ENCODE measurements around the gene RFC2. TPM values are rescaled to one million over a fixed set of nuclear protein-coding genes. Genes with fewer than 3 reads are reported as not detected.
A peak's percentile ranks its signal among the peaks of the same experiment; 100 is the strongest.

Gene RFC2
- total RNA-seq, 2 experiments from 2014 or later = 80.8 to 81.1 TPM

DNA sequence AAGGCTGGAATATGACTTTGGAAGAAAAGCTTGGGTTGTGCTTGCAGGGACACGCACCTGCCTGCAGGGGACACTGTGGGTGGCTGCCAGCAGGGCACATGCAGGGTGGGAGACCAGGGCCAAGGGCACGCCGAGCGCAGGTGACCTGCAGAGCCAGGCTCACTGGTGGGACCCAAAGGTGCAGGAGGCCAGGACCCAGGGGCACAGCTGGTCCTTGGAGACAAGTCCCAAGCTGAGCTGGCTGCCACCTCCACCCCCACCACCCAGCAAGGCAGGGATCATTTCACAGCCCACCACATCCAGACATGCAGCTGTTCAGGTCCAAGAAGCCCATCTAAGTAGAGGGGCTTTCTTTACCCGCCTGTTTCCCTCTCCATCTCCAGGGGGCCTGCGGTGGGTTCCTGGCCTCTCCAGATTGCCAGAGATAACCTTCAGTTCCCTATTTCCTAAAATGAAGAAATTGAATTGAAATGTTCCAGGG is 21.2 kb upstream of the RFC2 start:
- Mint-ChIP-seq H3K4me3 (no peak overlapping the region), H3K27me3 (peaks cover 7% of the 10 kb centered on the region), H3K27ac (no peak overlapping the region), H3K36me3 (no peaks in the 10 kb centered on the region), H3K9me3 (no peaks in the 10 kb centered on the region), H3K4me1 (ENCODE audit: low read depth) (peaks cover 18% of the 10 kb centered on the region)
- ChIA-PET CTCF (interaction anchor here (0.6 to 2.2 kb wide), 9 partner anchors 9 to 1520 kb away, joined by 3 to 22 read pairs (median 3); no protein-coding TSS in a partner anchor), POLR2A (no interaction called here)
- intact Hi-C loops (cut with micrococcal nuclease) = no loop called here
- no peak for DNase-seq

DNA sequence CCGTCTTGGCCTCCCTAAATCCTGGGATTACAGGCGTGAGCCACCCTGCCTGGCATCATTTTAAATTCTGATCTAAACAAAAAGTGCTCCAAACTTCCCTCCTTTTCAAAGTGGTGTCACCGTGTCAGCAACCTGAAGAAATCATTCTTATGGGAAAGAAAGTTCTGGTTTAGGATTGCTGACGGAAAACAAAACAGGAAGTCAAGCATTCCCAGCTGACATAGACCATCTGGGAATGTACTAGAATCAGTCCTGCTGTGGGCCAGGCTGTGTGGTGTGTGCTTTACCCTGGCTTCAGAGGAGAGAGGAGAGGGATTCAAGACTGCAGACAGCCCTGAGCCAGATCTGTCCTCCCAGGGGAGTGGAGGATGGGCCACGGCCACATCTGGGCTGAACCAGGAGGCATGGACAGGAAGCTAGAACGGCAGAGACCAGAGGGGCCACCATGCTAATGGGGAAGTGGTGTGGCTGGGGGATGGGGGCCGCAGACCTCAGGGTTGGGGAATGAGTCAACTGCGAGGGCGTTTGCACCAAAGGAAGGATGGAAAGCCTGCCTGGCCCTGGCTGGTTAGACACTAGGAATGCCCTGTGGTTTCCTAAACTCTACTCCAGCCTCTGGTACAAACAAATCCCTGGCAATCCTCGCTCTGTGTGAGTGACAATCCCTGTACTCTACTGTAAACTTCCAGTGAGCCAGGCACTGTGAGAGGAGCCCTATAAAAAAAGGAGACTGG is 18.3 kb upstream of the RFC2 start:
- H3K27me3 Mint-ChIP-seq = peaks cover 7% of the 10 kb centered on the region
- no peak overlapping the region for H3K4me3 Mint-ChIP-seq
- peaks cover 10% of the 10 kb centered on the region for H3K4me1 Mint-ChIP-seq (ENCODE audit: low read depth)
- no peaks in the 10 kb centered on the region for H3K9me3 Mint-ChIP-seq
- ChIA-PET POLR2A (no interaction called here), CTCF (no interaction called here)
- H3K36me3 Mint-ChIP-seq = no peaks in the 10 kb centered on the region
- intact Hi-C loops (cut with micrococcal nuclease) = no loop called here
- DNase-seq = peak; percentile 54
- H3K27ac Mint-ChIP-seq = no peak overlapping the region

DNA sequence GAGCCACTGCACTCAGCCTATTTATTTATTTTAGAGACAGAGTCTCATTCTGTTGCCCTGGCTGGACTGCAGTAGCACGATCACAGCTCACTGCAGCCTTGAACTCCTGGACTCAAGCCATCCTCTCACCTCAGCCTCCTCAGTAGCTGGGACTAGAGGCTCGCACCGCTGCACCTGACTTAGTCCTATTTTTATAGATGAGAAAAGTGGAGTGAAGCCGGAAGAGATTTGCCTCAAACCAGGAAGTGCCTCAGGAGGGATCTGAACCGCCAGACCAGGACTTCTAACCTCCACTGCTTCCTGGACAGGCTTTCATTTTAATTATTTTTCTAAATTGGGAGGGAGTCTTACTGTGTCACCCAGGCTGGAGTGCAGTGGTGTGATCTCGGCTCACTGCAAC is 17.5 kb upstream of the RFC2 start:
- Mint-ChIP-seq H3K9me3 (no peaks in the 10 kb centered on the region), H3K27me3 (peaks cover 7% of the 10 kb centered on the region), H3K4me1 (ENCODE audit: low read depth) (peaks cover 10% of the 10 kb centered on the region), H3K27ac (no peak overlapping the region), H3K36me3 (no peaks in the 10 kb centered on the region), H3K4me3 (no peak overlapping the region)
- intact Hi-C loops (cut with micrococcal nuclease) = loop anchor here (2.0 kb wide), 1 partner anchor 17 kb away; the partner anchor contains the start of gene RFC2
- ChIA-PET CTCF (no interaction called here), POLR2A (no interaction called here)
- DNase-seq = no peak

DNA sequence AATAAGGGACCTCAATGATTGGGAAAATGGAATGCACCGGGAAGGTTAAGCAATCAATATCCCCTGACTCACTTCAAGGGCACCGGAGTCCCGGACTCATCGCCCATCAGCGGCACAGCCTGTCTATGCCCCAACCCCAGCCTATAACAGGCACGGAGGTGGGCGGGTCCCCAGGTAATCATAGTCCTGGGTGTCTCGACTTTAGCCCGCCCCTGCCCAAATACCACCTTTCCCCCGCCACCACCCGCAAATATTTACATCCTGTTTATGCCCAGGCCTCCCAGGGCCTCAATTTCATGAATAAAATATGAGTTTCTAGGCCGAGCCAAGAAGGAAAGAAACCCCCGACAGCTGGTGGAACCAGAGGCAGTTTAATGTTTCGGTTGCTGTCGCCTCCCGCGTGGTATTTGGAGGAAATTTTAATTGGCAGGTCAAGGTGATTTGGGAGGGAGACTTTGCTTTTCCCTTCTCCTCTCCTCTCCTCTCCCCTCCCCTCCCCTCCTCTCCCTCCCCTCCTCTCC is 15.6 kb upstream of the RFC2 start:
- H3K9me3 Mint-ChIP-seq = no peaks in the 10 kb centered on the region
- H3K27me3 Mint-ChIP-seq = peaks cover 7% of the 10 kb centered on the region
- H3K4me3 Mint-ChIP-seq = peak overlapping the region; percentile 74
- intact Hi-C loops (cut with micrococcal nuclease) = loop anchor here (1.0 to 2.0 kb wide), 2 partner anchors 15 to 18 kb away; partner anchors contain the start of gene RFC2
- peak; percentile 71 for DNase-seq
- ChIA-PET POLR2A (interaction anchor here (1.0 kb wide), 1 partner anchor 19 kb away, joined by 3 read pairs; no protein-coding TSS in a partner anchor), CTCF (interaction anchor here (1.3 kb wide), 1 partner anchor 64 kb away, joined by 4 read pairs; no protein-coding TSS in a partner anchor)
- H3K36me3 Mint-ChIP-seq = no peaks in the 10 kb centered on the region
- H3K4me1 Mint-ChIP-seq (ENCODE audit: low read depth) = peaks cover 10% of the 10 kb centered on the region
- H3K27ac Mint-ChIP-seq = no peak overlapping the region

DNA sequence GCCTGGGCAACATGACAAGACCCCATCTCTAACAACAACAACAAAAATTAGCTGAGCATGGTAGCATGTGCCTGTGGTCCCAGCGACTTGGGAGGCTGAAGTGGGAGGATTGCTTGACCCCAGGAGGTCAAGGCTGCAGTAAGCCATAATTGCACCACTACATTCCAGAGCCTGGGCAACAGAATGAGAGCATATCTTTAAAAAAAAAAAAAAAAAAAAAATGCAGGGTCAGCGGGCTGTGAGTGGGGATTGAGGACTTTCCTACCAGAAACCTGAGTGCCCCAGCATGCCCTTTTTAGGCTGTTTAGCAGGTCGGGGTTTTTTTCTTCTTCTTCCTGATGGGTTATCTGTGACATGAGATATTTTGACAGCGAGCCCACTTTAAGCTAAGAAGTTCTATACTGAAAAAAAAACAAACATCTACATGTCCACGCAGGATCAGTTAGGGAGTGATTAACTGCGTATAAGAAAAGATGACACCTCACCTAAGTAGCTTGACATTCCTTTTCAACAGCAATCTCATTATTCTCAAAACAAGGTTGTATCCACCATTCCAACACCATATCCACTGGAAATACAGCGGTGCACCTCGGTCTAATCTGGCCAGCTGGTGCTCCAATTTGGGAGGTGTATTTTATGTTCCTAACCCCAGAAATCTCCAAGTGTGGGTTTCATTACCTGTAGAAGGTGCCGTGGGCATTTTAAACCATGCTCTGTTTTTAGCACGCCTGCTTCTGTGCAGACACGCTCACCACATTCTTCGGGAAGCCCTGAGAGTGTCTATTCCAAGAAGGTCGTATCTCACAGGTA is 13.8 kb upstream of the RFC2 start:
- Mint-ChIP-seq H3K9me3 (no peaks in the 10 kb centered on the region), H3K4me3 (no peak overlapping the region), H3K36me3 (no peaks in the 10 kb centered on the region), H3K4me1 (ENCODE audit: low read depth) (peaks cover 10% of the 10 kb centered on the region), H3K27ac (no peak overlapping the region), H3K27me3 (peaks cover 8% of the 10 kb centered on the region)
- ChIA-PET POLR2A (no interaction called here), CTCF (no interaction called here)
- DNase-seq = no peak
- intact Hi-C loops (cut with micrococcal nuclease) = no loop called here

DNA sequence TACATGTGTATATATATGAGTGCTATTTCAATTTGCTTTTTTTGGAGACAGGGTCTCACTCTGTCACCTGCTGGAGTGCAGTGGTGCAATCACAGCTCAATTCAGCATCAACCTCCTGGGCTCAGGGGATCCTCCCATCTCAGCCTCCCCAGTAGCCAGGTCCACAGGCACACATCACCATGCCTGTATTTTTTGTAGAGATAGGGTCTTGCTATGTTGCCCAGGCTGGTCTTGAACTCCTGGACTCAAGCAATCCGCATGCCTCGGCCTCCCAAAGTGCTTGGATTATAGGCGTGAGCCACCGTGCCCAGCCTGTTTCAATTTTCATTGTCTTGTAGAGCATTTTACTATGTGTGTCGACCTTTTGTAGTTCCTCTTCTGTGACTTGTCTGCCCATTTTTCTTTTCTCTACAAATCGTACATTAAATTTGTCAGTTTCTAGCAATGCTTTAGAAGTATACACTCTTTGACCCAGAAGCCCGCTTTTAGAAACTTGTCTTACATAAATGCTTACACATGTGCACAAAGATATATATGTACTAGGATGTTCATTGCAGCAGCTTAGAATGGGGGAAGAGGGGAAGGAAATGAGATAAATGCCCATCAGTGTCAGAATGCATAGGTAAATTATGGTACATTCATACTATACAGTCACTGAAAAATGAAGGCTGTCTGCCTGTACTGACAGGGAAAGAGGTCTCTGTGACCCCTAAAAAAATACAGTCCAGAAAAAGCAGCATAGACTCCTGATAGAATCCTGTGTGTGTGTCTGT is 12.2 kb upstream of the RFC2 start:
- peaks cover 2% of the 10 kb centered on the region for H3K27me3 Mint-ChIP-seq
- no peak for DNase-seq
- CTCF ChIA-PET = no interaction called here
- H3K4me3 Mint-ChIP-seq = no peak overlapping the region
- no peaks in the 10 kb centered on the region for H3K36me3 Mint-ChIP-seq
- POLR2A ChIA-PET = no interaction called here
- no peaks in the 10 kb centered on the region for H3K9me3 Mint-ChIP-seq
- H3K27ac Mint-ChIP-seq = no peak overlapping the region
- no peaks in the 10 kb centered on the region for H3K4me1 Mint-ChIP-seq (ENCODE audit: low read depth)
- intact Hi-C loops (cut with micrococcal nuclease) = no loop called here

DNA sequence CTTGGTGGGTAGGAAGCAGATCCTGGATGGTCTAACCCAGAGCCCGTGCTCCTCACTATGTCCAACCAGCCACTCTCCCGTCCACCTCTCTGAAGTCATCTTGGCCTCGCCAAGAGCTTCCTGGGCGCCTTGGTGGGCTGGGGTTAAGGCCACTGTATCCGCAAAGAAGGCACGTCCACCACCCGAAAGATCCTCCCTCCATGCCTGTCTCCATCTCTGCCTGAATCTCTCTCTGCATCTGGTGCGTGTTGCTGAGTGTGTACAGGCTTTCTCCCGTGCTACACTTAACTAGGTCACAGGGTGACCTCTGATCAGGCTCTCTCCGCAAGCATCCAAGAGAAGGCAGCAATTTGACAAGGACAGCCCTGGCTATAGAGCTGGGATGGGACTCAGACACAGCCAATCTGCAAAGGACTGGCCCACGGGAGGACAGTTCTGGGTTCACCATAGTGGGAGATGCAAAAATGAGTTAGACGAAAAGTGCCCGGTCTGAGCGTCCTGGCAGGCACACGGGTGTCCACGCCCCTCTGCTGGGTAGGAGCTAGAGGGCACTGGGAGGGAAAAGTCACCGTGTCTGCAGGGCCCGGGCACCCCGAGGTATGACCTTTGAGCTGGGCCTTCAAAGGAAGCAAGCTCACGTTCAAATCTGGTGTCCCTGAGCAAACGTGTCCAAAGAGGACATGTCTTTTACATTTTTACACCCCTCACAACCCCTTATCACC is 9.4 kb upstream of the RFC2 start:
- H3K4me1 Mint-ChIP-seq (ENCODE audit: low read depth) = no peaks in the 10 kb centered on the region
- intact Hi-C loops (cut with micrococcal nuclease) = no loop called here
- no peaks in the 10 kb centered on the region for H3K36me3 Mint-ChIP-seq
- ChIA-PET POLR2A (no interaction called here), CTCF (interaction anchor here (0.6 to 1.0 kb wide), 2 partner anchors 13 to 137 kb away, joined by 3 to 4 read pairs; no protein-coding TSS in a partner anchor)
- peaks cover 2% of the 10 kb centered on the region for H3K27me3 Mint-ChIP-seq
- DNase-seq = no peak
- H3K4me3 Mint-ChIP-seq = no peak overlapping the region
- no peaks in the 10 kb centered on the region for H3K9me3 Mint-ChIP-seq
- no peak overlapping the region for H3K27ac Mint-ChIP-seq

DNA sequence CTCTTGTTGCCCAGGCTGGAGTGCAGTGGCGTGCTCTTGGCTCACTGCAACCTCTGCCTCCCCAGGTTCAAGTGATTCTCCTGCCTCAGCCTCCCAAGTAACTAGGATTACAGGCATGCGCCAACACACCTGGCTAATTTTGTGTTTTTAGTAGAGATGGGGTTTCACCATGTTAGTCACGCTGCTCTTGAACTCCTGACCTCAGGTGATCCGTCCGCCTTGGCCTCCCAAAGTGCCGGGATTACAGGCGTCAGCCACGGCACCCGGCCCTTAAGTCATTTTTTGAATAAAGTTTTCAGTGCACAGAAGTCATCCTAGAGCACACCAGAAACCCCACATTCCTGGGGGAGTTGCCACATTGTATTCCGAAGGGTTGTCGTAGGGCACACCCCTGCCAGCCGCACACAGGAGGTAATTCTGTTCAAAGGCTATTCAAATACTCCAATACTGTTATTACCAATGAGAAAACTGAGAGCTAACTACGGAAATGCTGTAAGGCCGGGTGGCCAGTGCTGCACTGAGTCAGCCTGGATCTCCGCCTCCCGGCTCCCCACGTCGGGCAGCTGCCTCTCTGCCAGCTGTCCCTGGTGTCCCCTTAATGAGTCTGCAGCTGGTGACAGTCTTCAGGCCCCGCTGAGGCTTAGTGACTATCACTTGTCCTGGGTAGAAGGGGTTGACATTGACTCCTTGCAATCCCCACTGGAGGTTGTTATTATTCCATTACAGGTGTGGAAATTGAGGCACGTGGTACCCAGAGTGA is 8.6 kb upstream of the RFC2 start:
- intact Hi-C loops (cut with micrococcal nuclease) = no loop called here
- no peak for DNase-seq
- no peaks in the 10 kb centered on the region for H3K36me3 Mint-ChIP-seq
- peaks cover 2% of the 10 kb centered on the region for H3K27me3 Mint-ChIP-seq
- H3K27ac Mint-ChIP-seq = no peak overlapping the region
- ChIA-PET CTCF (interaction anchor here (1.0 kb wide), 1 partner anchor 138 kb away, joined by 4 read pairs; no protein-coding TSS in a partner anchor), POLR2A (no interaction called here)
- no peaks in the 10 kb centered on the region for H3K9me3 Mint-ChIP-seq
- no peak overlapping the region for H3K4me3 Mint-ChIP-seq
- H3K4me1 Mint-ChIP-seq (ENCODE audit: low read depth) = no peaks in the 10 kb centered on the region

DNA sequence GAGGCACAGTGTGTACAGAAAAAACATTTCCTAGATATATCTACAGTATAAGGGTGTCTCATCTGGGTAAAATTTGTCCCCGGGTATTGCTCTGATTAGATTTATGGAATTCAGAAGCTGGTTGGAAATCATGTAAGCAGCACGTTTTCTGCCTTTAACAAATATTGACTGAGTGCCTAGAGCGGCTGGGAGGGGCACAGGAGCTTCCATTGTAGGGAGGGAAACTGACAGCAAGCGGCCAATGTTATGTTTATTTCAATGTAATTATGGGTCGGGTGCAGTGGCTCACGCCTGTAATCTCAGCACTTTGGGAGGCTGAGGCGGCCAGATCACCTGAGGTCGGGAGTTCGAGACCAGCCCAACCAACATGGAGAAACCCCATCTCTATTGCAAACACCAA is 4.4 kb upstream of the RFC2 start:
- DNase-seq = no peak
- POLR2A ChIA-PET = no interaction called here
- CTCF ChIA-PET = no interaction called here
- Mint-ChIP-seq H3K4me1 (ENCODE audit: low read depth) (peaks cover 4% of the 10 kb centered on the region), H3K27me3 (no peaks in the 10 kb centered on the region), H3K4me3 (no peak overlapping the region), H3K27ac (no peak overlapping the region), H3K36me3 (peaks cover 6% of the 10 kb centered on the region), H3K9me3 (no peaks in the 10 kb centered on the region)
- intact Hi-C loops (cut with micrococcal nuclease) = no loop called here

DNA sequence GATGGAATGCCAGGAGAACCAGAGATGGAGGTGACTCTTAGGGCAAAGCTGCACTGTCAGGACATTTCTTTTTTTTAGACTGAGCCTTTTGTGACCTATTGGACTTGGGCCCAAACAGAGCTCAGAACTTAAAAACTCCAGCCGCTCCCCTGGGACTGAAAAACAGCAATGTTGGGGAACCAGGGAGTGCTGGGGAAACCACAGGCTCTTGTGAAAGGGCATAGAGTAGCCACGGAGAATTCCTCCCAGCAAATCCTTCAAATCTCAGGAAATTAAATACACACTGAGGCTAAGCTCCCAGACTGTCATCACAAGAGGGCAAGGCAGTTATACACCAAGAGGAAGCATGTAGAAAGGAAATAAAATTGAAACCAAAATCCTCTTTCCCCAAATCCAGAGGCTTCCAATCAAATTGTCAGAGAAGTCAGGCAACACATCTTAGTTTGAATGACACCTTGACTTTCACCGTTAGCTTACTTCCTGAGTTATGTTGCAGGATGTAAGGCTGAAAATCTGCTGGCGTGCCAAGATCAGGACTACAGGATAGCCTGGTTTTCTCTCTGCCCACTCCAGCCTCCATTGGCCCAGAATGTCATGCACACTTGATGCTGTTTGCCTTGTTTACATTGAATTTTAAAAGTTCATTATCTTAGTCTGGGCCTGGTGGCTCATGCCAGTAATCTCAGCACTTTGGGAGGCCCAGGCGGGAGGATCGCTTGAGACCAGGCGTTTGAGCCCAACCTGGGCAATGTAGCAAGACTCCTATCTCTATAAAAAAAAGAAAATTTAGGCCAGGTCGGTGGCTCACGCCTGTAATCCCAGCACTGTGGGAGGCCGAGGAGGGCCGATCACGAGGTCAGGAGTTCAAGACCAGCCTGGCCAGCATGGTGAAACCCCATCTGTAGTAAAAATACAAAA is 2.6 kb upstream of the RFC2 start:
- H3K36me3 Mint-ChIP-seq = peaks cover 13% of the 10 kb centered on the region
- ChIA-PET POLR2A (interaction anchor here (0.6 kb wide), 1 partner anchor 566 kb away, joined by 3 read pairs; no protein-coding TSS in a partner anchor), CTCF (interaction anchor here (0.8 to 1.2 kb wide), 3 partner anchors 18 to 144 kb away, joined by 3 to 7 read pairs (median 4); no protein-coding TSS in a partner anchor)
- DNase-seq = no peak
- H3K27me3 Mint-ChIP-seq = no peaks in the 10 kb centered on the region
- H3K27ac Mint-ChIP-seq = no peak overlapping the region
- H3K4me1 Mint-ChIP-seq (ENCODE audit: low read depth) = peaks cover 15% of the 10 kb centered on the region
- no peak overlapping the region for H3K4me3 Mint-ChIP-seq
- H3K9me3 Mint-ChIP-seq = no peaks in the 10 kb centered on the region
- intact Hi-C loops (cut with micrococcal nuclease) = no loop called here

All from activated CD4-positive, alpha-beta memory T cell treated with anti-CD3 and anti-CD28 coated beads for 36 hours (primary cell).